HepG2 (cell line): ENCODE results near the gene LCP2.

ENCODE experiments used
- CEBPB ChIP-seq: IDR thresholded peaks from 2 replicates; pipeline ENCODE4 v1.6.1; 2011; ENCODE audit warnings: low read depth, low read length, improper control_type of control experiment, borderline replicate concordance
- SIN3A ChIP-seq: IDR thresholded peaks from 2 replicates; pipeline ENCODE4 v1.6.1; 2011; ENCODE audit warnings: low read depth, mild to moderate bottlenecking, control low read depth, low read length, borderline replicate concordance

- TF ChIP-seq SIN3A (no peak), CEBPB (no peak)
These were observed 29.4 kb downstream of the LCP2 start for GRCh38 chr5:170268153-170268689.
